Measurements from ENCODE around the gene DNAJC5.

- TF ChIP-seq MYC (IDR thresholded peaks at IDR 0.05; ENCODE audit: low read depth, low read length) = no peak
- TF ChIP-seq POLR2A (IDR thresholded peaks at IDR 0.05; ENCODE audit: low read depth, low read length) = no peak
- TF ChIP-seq CTCF (IDR thresholded peaks at IDR 0.05; ENCODE audit: extremely low read depth in 1 of 2, insufficient read depth in 1 of 2, low read depth in 1 of 2, low read length in 2 of 2) = no peak
Measured at GRCh38 chr20:63953764-63954429, 59.0 kb downstream of the DNAJC5 start.
